Esophagus squamous epithelium (tissue), 4 donors: ENCODE data around the gene PRSS27.
"Not testable (repeated sequence)": the region's sequence is repeated elsewhere in the genome, so short reads cannot be mapped to it uniquely, and the experiment has no call there.

Source experiments
- CTCF ChIP-seq, 6 experiments: fragments of 450-650 bp in 4 of 6; fragments of 200-600 bp in 2 of 6; sonication (generic) in 2 of 6; IDR thresholded peaks; one replicate each; pipeline ENCODE4 v1.5.1; 2016 to 2019; ENCODE audit warnings: antibody characterized with exemption in 6 of 6, mild to moderate bottlenecking in 4 of 6, moderate library complexity in 4 of 6
- POLR2A ChIP-seq, 4 donors: fragments of 450-650 bp; IDR thresholded peaks; one replicate each; pipeline ENCODE4 v1.6.1; 2017; ENCODE audit warnings: antibody characterized with exemption in 4 of 4, mild to moderate bottlenecking in 4 of 4, moderate library complexity in 3 of 4

- not testable (repeated sequence) for TF ChIP-seq CTCF, POLR2A (IDR thresholded peaks at IDR 0.05)
Measured at GRCh38 chr16:2721634-2722173, 1.7 kb upstream of the PRSS27 start.
